Fibroblast of the aortic adventitia (primary cell): ENCODE results near the gene GABRE. TPM values are rescaled to one million over a fixed set of nuclear protein-coding genes. Genes with fewer than 3 reads are reported as not detected.

Experiments used
- DNase-seq: peaks from one replicate; pipeline ENCODE4 v3.0.0-alpha.2; 2010; ENCODE audit warnings: low read depth
- H3K4me3 ChIP-seq: 2 replicates; pipeline ENCODE4 v1.5.1; 2011; ENCODE audit warnings: low read depth, mild to moderate bottlenecking, control low read depth, low read length, moderate library complexity
- CTCF ChIP-seq: IDR thresholded peaks from 2 replicates; pipeline ENCODE4 v1.5.1; 2011; ENCODE audit warnings: mild to moderate bottlenecking, low read length, control low read depth, inconsistent platforms; ENCODE audit not compliant: insufficient read depth
- total RNA-seq: library from RNA; depleted of rRNA; stranded (reverse); fragments of >200 nt; gene quantifications from 2 replicates; pipeline ENCODE4 v1.2.3, GENCODE V29; 2012; ENCODE audit warnings: low replicate concordance

The GABRE gene
- 29.4 and 33.2 TPM in 2 replicates for total RNA-seq

- H3K4me3 ChIP-seq, result peak within 1 kb of the TSS; percentile 76
- DNase-seq, result peak; percentile 46
- TF ChIP-seq CTCF, result no peak
Observed at GRCh38 chrX:151974336-151975227, at the start of gene GABRE. TSS of gene GABRE (minus strand) at chrX:151974676. CDS start at chrX:151974625, 51 bp downstream.

GRCh38 chrX:152020888-152021287, 46.4 kb upstream of the GABRE start:
- H3K4me3 ChIP-seq, result no peak overlapping the region
- TF ChIP-seq CTCF, result no peak
- DNase-seq, result no peak

GRCh38 chrX:151999813-152000212, 25.3 kb upstream of the GABRE start:
- DNase-seq, result no peak
- TF ChIP-seq CTCF, result no peak
- no peak overlapping the region for H3K4me3 ChIP-seq

GRCh38 chrX:151997539-151997938, 23.1 kb upstream of the GABRE start:
- no peak overlapping the region for H3K4me3 ChIP-seq

GRCh38 chrX:151996347-151996746, 21.9 kb upstream of the GABRE start:
- no peak for DNase-seq
- no peak for TF ChIP-seq CTCF
- no peak overlapping the region for H3K4me3 ChIP-seq

More at GRCh38 chrX:151997539-151997938, 23.1 kb upstream of the GABRE start:
- no peak for DNase-seq
- TF ChIP-seq CTCF, result no peak

GRCh38 chrX:151994476-151994875, 20.0 kb upstream of the GABRE start:
- no peak for TF ChIP-seq CTCF
- no peak overlapping the region for H3K4me3 ChIP-seq
- DNase-seq, result no peak
